Measurements from ENCODE around the gene IRX4. TPM values are rescaled to one million over a fixed set of nuclear protein-coding genes. Genes with fewer than 3 reads are reported as not detected.

Gene IRX4
- total RNA-seq = 0.16 TPM in 1 of 2 replicates, not detected in the other

DNA sequence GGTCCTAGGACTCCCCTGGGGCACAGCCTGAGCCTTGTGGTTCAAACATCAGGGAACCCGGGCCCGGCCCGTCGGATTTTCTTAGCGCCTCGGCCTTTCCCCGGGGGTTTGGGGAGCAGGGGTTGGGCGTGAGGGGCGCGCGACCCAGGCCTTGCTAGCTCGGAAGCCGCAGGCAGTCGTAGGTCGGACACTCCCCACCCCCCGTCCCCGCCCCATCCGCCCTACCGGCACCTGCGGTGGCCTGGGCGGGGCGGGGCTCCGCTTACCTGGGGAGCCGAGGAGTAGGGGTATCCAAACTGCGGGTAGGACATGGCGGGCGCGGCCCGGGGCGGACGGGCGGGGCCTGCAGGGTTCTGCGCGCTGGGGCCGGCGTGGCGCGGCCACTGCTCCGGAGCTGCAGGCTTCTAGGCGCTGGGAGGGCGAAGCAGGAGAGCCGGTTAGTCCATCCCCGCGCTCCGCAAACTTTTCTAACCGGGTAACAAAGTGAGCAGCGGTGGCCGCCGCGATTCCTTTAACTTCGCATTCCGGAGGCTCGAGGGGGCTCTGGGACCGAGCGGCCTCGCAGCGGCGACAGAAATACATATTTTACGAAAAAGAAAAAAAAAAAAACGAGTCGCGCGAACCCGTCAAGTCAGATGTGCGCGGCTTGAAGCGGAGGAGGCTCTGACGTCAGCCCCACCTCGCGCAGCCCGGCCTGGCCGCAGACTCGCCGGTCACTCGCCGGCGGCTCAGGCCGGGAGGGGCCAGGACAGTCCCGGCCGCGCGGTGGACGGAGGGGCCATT, at the start of gene IRX4:
IRX4 (minus strand) TSS at position 589 of the 783 bp plus-strand sequence; CDS start at position 311, 278 bp downstream.

Other genes starting within 250 kb of the IRX4 start
- 37.6 and 57.9 TPM in 2 replicates for gene MRPL36, start 83.1 kb downstream of the IRX4 start, total RNA-seq
- gene NDUFS6, start 81.5 kb downstream of the IRX4 start, total RNA-seq = 49.1 and 103 TPM in 2 replicates